ENCODE data around the gene GALNT10. TPM values are rescaled to one million over a fixed set of nuclear protein-coding genes. Genes with fewer than 3 reads are reported as not detected.

GALNT10 gene
- polyA plus RNA-seq, 1 of the 3 experiments (the other 2 are of a cell fraction): 56.3 TPM

- DNase-seq: no peak
- peaks cover 18% of the 10 kb centered on the region for H3K9me3 ChIP-seq
- POLR2A ChIA-PET: no interaction called here
These were observed 112.6 kb downstream of the GALNT10 start for GRCh38 chr5:154303133-154303532.

GRCh38 chr5:154308443-154309370 lies 118.2 kb downstream of the GALNT10 start:
- Histone ChIP-seq H3K4me2 (peak overlapping the region; percentile 66), H3K9me2 (no peaks in the 10 kb centered on the region), H3K36me3 (replicated peaks in 1 of 2; ENCODE audit: control insufficient read depth in 1 of 2, insufficient read depth in 2 of 2, low read length in 1 of 2) (peaks cover 3 to 40% of the 10 kb centered on the region in 2 experiments), H2AFZ (ENCODE audit: low read depth) (peak overlapping the region; percentile 56; the same call in 1 of the 2 replicates), H3F3A (replicated peaks; ENCODE audit: insufficient read depth) (peaks cover 53% of the 10 kb centered on the region), H3K9ac (peak overlapping the region; percentile 62), H3K4me1 (ENCODE audit: control insufficient read depth in 1 of 2, insufficient read depth in 2 of 2, low read depth in 1 of 2, low read length in 1 of 2) (peaks cover 10 to 28% of the 10 kb centered on the region in 2 experiments), H3K27me3 (ENCODE audit: insufficient read depth) (no peaks in the 10 kb centered on the region), H3K79me2 (ENCODE audit: insufficient read depth) (peaks cover 42% of the 10 kb centered on the region), H3K27ac (ENCODE audit: low read depth in 2 of 2, low read length in 1 of 2) (peak overlapping the region; percentile 61 to 92), H3K4me3 (ENCODE audit: low read depth in 2 of 2, low read length in 1 of 2) (peak overlapping the region in 1 of 2 experiments; percentile 33; a peak in 1 of 4 replicates), H3K9me3 (peaks cover 18% of the 10 kb centered on the region), H4K20me1 (ENCODE audit: insufficient read depth) (0 out of 2 replicates have a peak, but pooled peaks cover 3% of the 10 kb centered on the region)
- WGBS (ENCODE audit: low lambda C conversion rate): 3% methylated on average over 5 of the region's 7 CpGs
- DNase-seq: peak; percentile 36
- ChIA-PET POLR2A (no interaction called here), CTCF (no interaction called here)
- no peak for TF ChIP-seq RFX5 (IDR thresholded peaks at IDR 0.05; ENCODE audit: low read length)
- peak; percentile 93 for TF ChIP-seq JUND (IDR thresholded peaks at IDR 0.05)
- peak; percentile 31; the same call in 1 of the 2 replicates for TF ChIP-seq MEF2A (IDR thresholded peaks at IDR 0.05; ENCODE audit: borderline replicate concordance, low read depth)
- no peak for TF ChIP-seq SIN3A (IDR thresholded peaks at IDR 0.05; ENCODE audit: borderline replicate concordance, low read depth, low read length)
- no peak for TF ChIP-seq NRF1 (IDR thresholded peaks at IDR 0.05; ENCODE audit: low read depth, low read length)
- 0 out of 2 replicates have a peak, but pooled peaks have one; percentile 37 for TF ChIP-seq TAF1 (IDR thresholded peaks at IDR 0.05; ENCODE audit: borderline replicate concordance, low read depth, low read length)
- peak in 1 of 2 experiments; percentile 93; a peak in 3 of 4 replicates for TF ChIP-seq EP300 (IDR thresholded peaks at IDR 0.05; ENCODE audit: borderline replicate concordance in 1 of 2, low read depth in 1 of 2, low read length in 1 of 2)
- TF ChIP-seq FOXJ3 (CRISPR knock-in tag; IDR thresholded peaks at IDR 0.05): no peak
- TF ChIP-seq USF2 (IDR thresholded peaks at IDR 0.05; ENCODE audit: borderline replicate concordance, low read depth, low read length): no peak
- 0 out of 2 replicates have a peak, but pooled peaks have one; percentile 2 for TF ChIP-seq RAD21 (IDR thresholded peaks at IDR 0.05; ENCODE audit: low read length)
- peak; percentile 86 for TF ChIP-seq TCF12 (IDR thresholded peaks at IDR 0.05)
- peak; percentile 86 for TF ChIP-seq NFIC (IDR thresholded peaks at IDR 0.05; ENCODE audit: borderline replicate concordance)
- peak; percentile 24; the same call in 1 of the 2 replicates for TF ChIP-seq YY1 (IDR thresholded peaks at IDR 0.05; ENCODE audit: low read depth)
- no peak for TF ChIP-seq EZH2phosphoT487 (IDR thresholded peaks at IDR 0.05; ENCODE audit: borderline replicate concordance, low read depth)
- no peak for TF ChIP-seq RXRA (IDR thresholded peaks at IDR 0.05; ENCODE audit: borderline replicate concordance, low read depth)
- no peak; the same call in 1 of the 2 replicates for TF ChIP-seq GATA2 (CRISPR knock-in tag; IDR thresholded peaks at IDR 0.05)
- TF ChIP-seq USF1 (IDR thresholded peaks at IDR 0.05; ENCODE audit: borderline replicate concordance, low read depth): no peak; the same call in 1 of the 2 replicates
- no peak for TF ChIP-seq CHD2 (IDR thresholded peaks at IDR 0.05; ENCODE audit: low read length, partially characterized antibody)
- TF ChIP-seq TEAD4 (IDR thresholded peaks at IDR 0.05; ENCODE audit: borderline replicate concordance, insufficient read depth): peak; percentile 89
- peak; percentile 91 for TF ChIP-seq PBX3 (IDR thresholded peaks at IDR 0.05)

More at GRCh38 chr5:154303133-154303532, 112.6 kb downstream of the GALNT10 start:
- CTCF ChIA-PET: interaction anchor here (1.2 kb wide), 1 partner anchor 806 kb away, joined by 5 read pairs; no protein-coding TSS in a partner anchor
- H3F3A ChIP-seq (replicated peaks; ENCODE audit: insufficient read depth): peaks cover 19% of the 10 kb centered on the region
- H3K4me2 ChIP-seq: no peak overlapping the region
- peaks cover 0 to 2% of the 10 kb centered on the region in 2 experiments; a peak in 1 of 4 replicates for H3K4me1 ChIP-seq (ENCODE audit: control insufficient read depth in 1 of 2, insufficient read depth in 2 of 2, low read depth in 1 of 2, low read length in 1 of 2)
- TF ChIP-seq IRF3 (IDR thresholded peaks at IDR 0.05; ENCODE audit: low read depth, low read length) (no peak), FOXJ3 (CRISPR knock-in tag; IDR thresholded peaks at IDR 0.05) (no peak)
- no peak overlapping the region for H3K9ac ChIP-seq
- no peaks in the 10 kb centered on the region for H4K20me1 ChIP-seq (ENCODE audit: insufficient read depth)
- 100% methylated on average over 1 of the region's 1 CpG for WGBS (ENCODE audit: low lambda C conversion rate)
- H3K27me3 ChIP-seq (ENCODE audit: insufficient read depth): no peaks in the 10 kb centered on the region
- H3K4me3 ChIP-seq (ENCODE audit: low read depth in 2 of 2, low read length in 1 of 2): no peak overlapping the region
- H3K27ac ChIP-seq (ENCODE audit: low read depth in 2 of 2, low read length in 1 of 2): no peak overlapping the region
- peaks cover 7% of the 10 kb centered on the region for H3K79me2 ChIP-seq (ENCODE audit: insufficient read depth)
- no peak overlapping the region for H2AFZ ChIP-seq (ENCODE audit: low read depth)
- H3K9me2 ChIP-seq: no peaks in the 10 kb centered on the region
- H3K36me3 ChIP-seq (replicated peaks in 1 of 2; ENCODE audit: control insufficient read depth in 1 of 2, insufficient read depth in 2 of 2, low read length in 1 of 2): peaks cover 43 to 79% of the 10 kb centered on the region in 2 experiments
